NCI-H1105 treated with DMSO at 0.1 percent for 48 hours (cell line): ENCODE results near the gene CXCL3.
A peak's percentile ranks its signal among the peaks of the same experiment; 100 is the strongest.
"Not testable (repeated sequence)": the region's sequence is repeated elsewhere in the genome, so short reads cannot be mapped to it uniquely, and the experiment has no call there.

Source experiments
- DNase-seq: peaks from one replicate; lab custom pipeline; 2025; lab: John Stamatoyannopoulos, UW

Gene CXCL3

GRCh38 chr4:74038425-74039314, at the start of gene CXCL3:
Gene CXCL3 (minus strand): TSS chr4:74038689. CDS start chr4:74038611, 78 bp downstream.
- DNase-seq, result no peak

GRCh38 chr4:74087481-74087880, 49.0 kb upstream of the CXCL3 start:
- no peak for DNase-seq

GRCh38 chr4:74085669-74086068, 47.2 kb upstream of the CXCL3 start:
- no peak for DNase-seq

- no peak for DNase-seq
Measured at GRCh38 chr4:74084984-74085383, 46.5 kb upstream of the CXCL3 start.

- DNase-seq, result no peak
Measured at GRCh38 chr4:74083546-74083945, 45.1 kb upstream of the CXCL3 start.

- DNase-seq, result no peak
Measured at GRCh38 chr4:74081035-74081434, 42.5 kb upstream of the CXCL3 start.

GRCh38 chr4:74080351-74080750, 41.9 kb upstream of the CXCL3 start:
- DNase-seq, result not testable (repeated sequence)

- DNase-seq, result not testable (repeated sequence)
Measured at GRCh38 chr4:74079024-74079423, 40.5 kb upstream of the CXCL3 start.

- no peak for DNase-seq
Measured at GRCh38 chr4:74073358-74073757, 34.9 kb upstream of the CXCL3 start.

GRCh38 chr4:74072739-74073138, 34.2 kb upstream of the CXCL3 start:
- no peak for DNase-seq

GRCh38 chr4:74067586-74067985, 29.1 kb upstream of the CXCL3 start:
- no peak for DNase-seq

GRCh38 chr4:74066232-74066631, 27.7 kb upstream of the CXCL3 start:
- no peak for DNase-seq

- no peak for DNase-seq
Measured at GRCh38 chr4:74065115-74065642, 26.7 kb upstream of the CXCL3 start.

GRCh38 chr4:74063859-74064258, 25.4 kb upstream of the CXCL3 start:
- DNase-seq, result no peak

GRCh38 chr4:74062953-74063352, 24.5 kb upstream of the CXCL3 start:
- DNase-seq, result no peak

GRCh38 chr4:74061430-74061829, 22.9 kb upstream of the CXCL3 start:
- no peak for DNase-seq

- DNase-seq, result no peak
Measured at GRCh38 chr4:74059161-74059829, 20.8 kb upstream of the CXCL3 start.

- DNase-seq, result no peak
Measured at GRCh38 chr4:74058048-74058651, 19.7 kb upstream of the CXCL3 start.

GRCh38 chr4:74057588-74057987, 19.1 kb upstream of the CXCL3 start:
- DNase-seq, result peak; percentile 8

GRCh38 chr4:74056858-74057562, 18.5 kb upstream of the CXCL3 start:
- DNase-seq, result no peak

GRCh38 chr4:74056114-74056857, 17.8 kb upstream of the CXCL3 start:
- DNase-seq, result no peak
